T-helper 17 cell (primary cell): ENCODE results near the gene CTSO. TPM values are rescaled to one million over a fixed set of nuclear protein-coding genes. Genes with fewer than 3 reads are reported as not detected.

Experiments
- ATAC-seq: fragments of 150-1000 bp; cut with Tn5 transposase; 2 replicates; pipeline ENCODE4 v1.10.0; 2021; ENCODE audit warnings: mild to moderate bottlenecking, moderate library complexity
- DNase-seq, 3 donors: peaks; one replicate each; pipeline versions ENCODE4 v3.0.0 to v3.0.0-alpha.2; 2020 to 2021
- H3K9me3 ChIP-seq: one replicate; pipeline ENCODE4 v1.7.0; 2013; ENCODE audit warnings: low read length, mild to moderate bottlenecking; ENCODE audit not compliant: control insufficient read depth, poor library complexity, severe bottlenecking
- H3K27ac Mint-ChIP-seq: one replicate; pipeline ENCODE4 v1.8.0; 2022; ENCODE audit warnings: mild to moderate bottlenecking, moderate library complexity, mixed read lengths
- H3K27me3 Mint-ChIP-seq: one replicate; pipeline ENCODE4 v1.8.0; 2022; ENCODE audit warnings: mixed read lengths
- H3K36me3 Mint-ChIP-seq: one replicate; pipeline ENCODE4 v1.8.0; 2022; ENCODE audit warnings: low read depth, mixed read lengths
- H3K4me1 Mint-ChIP-seq: one replicate; pipeline ENCODE4 v1.8.0; 2022; ENCODE audit warnings: mild to moderate bottlenecking, mixed read lengths
- H3K4me3 Mint-ChIP-seq: one replicate; pipeline ENCODE4 v1.8.0; 2022; ENCODE audit warnings: mild to moderate bottlenecking, moderate library complexity, mixed read lengths
- total RNA-seq, 4 donors: library from RNA in 2 of 4; stranded (reverse) in 2 of 4; gene quantifications; one replicate each; pipeline ENCODE4 v1.2.3 and lab custom pipeline; 2022 to 2026

The CTSO gene, protein sequence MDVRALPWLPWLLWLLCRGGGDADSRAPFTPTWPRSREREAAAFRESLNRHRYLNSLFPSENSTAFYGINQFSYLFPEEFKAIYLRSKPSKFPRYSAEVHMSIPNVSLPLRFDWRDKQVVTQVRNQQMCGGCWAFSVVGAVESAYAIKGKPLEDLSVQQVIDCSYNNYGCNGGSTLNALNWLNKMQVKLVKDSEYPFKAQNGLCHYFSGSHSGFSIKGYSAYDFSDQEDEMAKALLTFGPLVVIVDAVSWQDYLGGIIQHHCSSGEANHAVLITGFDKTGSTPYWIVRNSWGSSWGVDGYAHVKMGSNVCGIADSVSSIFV
- total RNA-seq (1 to 10 TPM; 6.6 to 9.3 TPM), total RNA-seq (lab: John Stamatoyannopoulos, UW) (18.5 to 19.1 reads per million in 2 donors)

DNA sequence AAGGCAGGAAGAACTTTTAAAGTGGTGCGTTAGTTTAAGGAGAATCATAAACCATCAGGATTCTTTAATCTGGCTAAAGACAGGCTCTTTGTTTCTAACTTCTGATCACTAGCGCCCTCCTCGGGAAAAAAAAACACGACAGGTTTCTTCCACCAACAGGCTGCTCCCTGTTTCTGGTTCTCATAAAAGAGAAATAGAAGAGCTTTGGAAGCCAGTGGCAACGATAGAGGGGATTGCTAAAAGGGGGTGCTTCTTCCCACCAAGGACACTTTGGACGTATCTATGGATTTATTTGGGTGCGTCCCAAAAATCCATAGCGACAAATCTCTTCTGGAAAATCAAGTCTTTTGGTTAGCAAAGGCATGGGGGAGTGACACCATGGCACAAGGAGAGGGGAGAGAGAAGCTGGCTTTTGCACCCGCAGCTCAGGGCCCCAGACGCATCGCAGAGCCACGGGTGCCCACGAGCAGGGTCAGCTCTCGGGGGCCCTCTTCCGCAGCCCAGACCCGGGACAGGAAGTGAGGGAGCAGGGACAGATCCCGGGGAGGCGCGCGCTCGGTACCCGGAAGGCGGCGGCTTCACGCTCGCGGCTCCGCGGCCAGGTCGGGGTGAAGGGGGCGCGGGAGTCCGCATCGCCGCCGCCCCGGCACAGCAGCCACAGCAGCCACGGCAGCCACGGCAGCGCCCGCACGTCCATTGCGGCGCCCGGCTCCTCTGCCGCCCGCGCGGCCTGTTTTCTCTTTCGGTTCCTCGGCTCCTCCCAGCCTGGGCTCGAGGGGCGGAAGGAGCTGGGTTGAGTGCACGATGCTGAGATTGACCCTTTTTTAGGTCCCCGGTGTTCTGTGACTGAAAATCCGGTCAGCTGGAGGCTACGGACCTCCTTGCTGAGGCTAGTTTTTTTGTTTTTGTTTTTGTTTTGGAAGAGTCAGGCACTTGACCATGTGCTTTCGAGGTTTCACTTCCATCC is at the start of gene CTSO:
TSS of gene CTSO (minus strand) at position 716 of the 967 bp plus-strand sequence. CDS start at position 697, 19 bp downstream.
- H3K4me3 Mint-ChIP-seq: peak within 1 kb of the TSS; percentile 99
- H3K36me3 Mint-ChIP-seq: peaks cover 7% of the 10 kb centered on the region
- H3K27ac Mint-ChIP-seq: peak within 1 kb of the TSS; percentile 99
- no peaks in the 10 kb centered on the region for H3K9me3 ChIP-seq
- H3K4me1 Mint-ChIP-seq: peaks cover 29% of the 10 kb centered on the region
- peaks cover 10% of the 10 kb centered on the region for H3K27me3 Mint-ChIP-seq
- DNase-seq (peak; percentile 48 to 51 (median 49)), ATAC-seq (peak; percentile 88)

DNA sequence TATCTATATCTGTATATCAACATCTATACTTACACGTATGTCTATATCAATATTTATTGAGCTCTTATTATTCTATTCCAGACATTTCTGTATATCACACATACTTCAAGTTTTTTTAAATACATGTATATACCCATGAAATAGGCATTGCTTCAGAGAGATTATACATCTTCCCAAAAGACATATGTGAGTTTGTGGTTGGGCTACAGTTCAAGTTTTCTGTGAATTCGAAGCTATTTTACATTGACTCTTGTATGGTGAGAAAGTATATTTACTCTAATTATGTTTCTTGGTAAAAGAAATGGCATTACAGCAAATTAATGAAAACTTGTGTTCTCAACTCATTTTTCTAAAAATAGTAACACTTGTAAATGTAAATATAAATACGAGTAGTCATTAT is 46.8 kb upstream of the CTSO start:
- peaks cover 6% of the 10 kb centered on the region for H3K27me3 Mint-ChIP-seq
- H3K4me3 Mint-ChIP-seq: no peak overlapping the region

DNA sequence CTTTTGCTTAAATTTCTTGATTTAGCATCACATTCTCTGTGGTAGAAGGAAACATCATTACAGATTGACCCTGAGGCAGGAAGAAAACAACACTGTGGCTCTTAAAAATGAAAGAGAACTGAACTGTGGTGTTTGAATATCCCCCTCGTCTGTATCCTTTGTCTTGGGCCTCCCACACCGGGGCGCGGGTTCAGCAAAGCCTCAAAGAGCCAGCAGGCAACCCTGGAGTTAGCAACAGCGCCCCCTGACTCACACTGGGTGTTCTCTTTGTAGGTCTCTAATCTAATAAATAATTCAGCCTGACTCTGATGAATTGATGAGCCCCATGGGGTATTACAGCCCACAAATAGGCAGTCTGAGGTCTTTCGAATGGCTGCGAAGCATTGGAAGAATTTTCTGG is 46.1 kb upstream of the CTSO start:
- H3K4me1 Mint-ChIP-seq: no peaks in the 10 kb centered on the region
- ATAC-seq: no peak
- H3K9me3 ChIP-seq: no peaks in the 10 kb centered on the region
- H3K27me3 Mint-ChIP-seq: peaks cover 6% of the 10 kb centered on the region
- no peak overlapping the region for H3K4me3 Mint-ChIP-seq
- no peak for DNase-seq
- H3K36me3 Mint-ChIP-seq: no peaks in the 10 kb centered on the region
- no peak overlapping the region for H3K27ac Mint-ChIP-seq

More for the DNA sequence above, 46.8 kb upstream of the CTSO start:
- Mint-ChIP-seq H3K36me3 (no peaks in the 10 kb centered on the region), H3K27ac (no peak overlapping the region), H3K4me1 (no peaks in the 10 kb centered on the region)
- DNase-seq (no peak), ATAC-seq (no peak)
- H3K9me3 ChIP-seq: no peaks in the 10 kb centered on the region

DNA sequence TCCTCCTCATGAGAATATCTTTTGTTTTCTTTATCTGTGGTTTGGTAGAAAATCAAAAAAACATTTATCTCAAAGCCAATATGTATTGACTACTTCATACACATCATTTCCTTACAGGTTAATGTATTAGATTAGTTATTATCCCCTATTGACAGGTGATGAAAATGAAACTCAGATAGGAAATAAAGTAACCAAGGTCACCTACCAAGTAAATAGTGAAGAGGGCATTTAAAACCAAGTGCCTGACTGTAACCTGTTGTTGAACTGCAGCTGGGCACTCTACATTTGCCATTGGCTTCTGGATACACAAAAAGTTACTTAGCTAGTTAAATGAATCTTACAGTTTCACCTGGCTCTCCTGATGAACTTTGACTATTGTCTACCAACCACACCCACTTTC is 41.4 kb upstream of the CTSO start:
- H3K9me3 ChIP-seq: no peaks in the 10 kb centered on the region
- Mint-ChIP-seq H3K27me3 (peaks cover 11% of the 10 kb centered on the region), H3K27ac (no peak overlapping the region), H3K36me3 (no peaks in the 10 kb centered on the region), H3K4me3 (no peak overlapping the region), H3K4me1 (no peaks in the 10 kb centered on the region)
- no peak for DNase-seq
- ATAC-seq: no peak

DNA sequence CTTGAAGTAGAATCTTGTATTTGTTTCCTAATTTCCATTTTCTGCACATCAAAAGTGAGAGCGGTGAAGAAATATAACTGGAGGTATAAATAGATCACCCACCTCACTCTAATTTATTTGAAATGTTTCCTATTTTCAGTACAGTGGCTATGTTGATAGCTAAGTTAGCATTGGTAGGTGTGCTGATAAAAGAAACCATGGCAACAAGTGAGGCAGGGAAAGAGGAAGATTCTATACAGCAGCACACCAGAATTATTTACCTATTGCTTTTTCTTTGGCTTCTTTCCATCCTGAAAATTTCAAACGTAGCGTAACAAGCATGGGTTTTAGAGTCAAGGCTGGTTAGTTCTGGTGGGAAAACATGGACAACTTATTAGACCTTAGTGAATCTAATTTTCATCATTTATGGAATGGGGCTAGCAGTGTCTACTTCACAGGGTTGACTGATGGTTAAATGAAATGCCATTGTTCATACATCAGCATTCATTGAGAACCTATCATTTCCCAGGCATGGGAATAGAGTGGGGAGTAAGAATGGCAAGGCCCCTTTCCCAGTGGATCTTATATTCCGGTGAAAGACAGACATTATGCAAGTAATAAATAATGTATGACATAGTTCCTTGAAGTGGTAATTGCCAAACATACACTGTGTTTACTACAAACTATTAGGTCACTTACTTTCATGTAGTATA is 30.6 kb upstream of the CTSO start:
- DNase-seq: no peak
- no peak for ATAC-seq
- Mint-ChIP-seq H3K27ac (no peak overlapping the region), H3K36me3 (no peaks in the 10 kb centered on the region), H3K27me3 (peaks cover 7% of the 10 kb centered on the region), H3K4me3 (no peak overlapping the region), H3K4me1 (no peaks in the 10 kb centered on the region)
- H3K9me3 ChIP-seq: no peaks in the 10 kb centered on the region

DNA sequence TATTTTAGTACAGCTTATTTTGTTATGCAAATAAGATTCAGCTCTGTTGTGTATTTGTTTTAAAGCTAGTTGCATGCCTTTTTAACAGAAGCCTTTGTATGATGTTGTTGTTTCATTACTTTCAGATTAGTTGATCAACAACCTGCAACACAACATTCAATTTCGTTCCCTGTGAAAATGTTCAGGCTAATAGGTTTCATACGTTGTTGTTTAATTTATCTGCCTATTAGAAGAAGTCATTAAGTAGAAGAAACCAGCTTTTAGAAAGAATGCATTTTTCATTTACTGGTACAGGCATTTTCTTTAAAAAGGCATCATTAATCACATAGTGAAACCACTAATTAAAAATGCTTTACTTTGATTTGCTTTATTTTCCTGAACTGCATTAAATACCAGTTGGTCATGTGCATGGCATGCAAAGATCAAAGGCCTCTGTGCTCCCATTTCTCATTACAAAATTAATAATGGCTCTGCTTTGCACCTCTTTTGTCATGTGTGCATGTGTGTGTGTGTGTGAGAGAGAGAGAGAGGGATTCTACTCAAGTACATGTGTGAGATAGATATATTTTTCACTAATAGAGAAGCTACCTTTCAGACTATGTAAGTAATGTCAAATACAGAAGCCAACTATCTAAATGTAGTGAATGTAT is 29.2 kb upstream of the CTSO start:
- DNase-seq (no peak), ATAC-seq (no peak)
- Mint-ChIP-seq H3K4me1 (no peaks in the 10 kb centered on the region), H3K36me3 (no peaks in the 10 kb centered on the region), H3K27ac (no peak overlapping the region), H3K27me3 (peaks cover 7% of the 10 kb centered on the region), H3K4me3 (no peak overlapping the region)
- no peaks in the 10 kb centered on the region for H3K9me3 ChIP-seq

DNA sequence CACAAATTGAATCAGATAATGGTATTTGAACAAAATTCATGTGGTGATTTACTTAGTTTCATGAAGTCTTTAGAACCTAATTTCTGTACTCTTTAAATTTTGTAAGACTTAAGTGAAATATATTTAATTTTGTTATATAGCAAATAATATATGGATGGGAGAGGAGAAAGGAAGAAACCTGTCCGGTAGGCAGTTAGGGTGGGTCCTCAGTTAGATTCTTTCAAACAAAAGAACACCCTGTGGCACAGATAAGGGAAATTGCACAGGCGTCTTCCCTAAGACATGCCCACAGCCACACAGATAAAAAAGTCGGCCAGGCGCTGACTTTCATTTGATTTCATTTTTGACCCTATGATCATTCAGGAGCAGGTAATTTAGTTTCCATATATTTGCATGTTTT is 25.1 kb upstream of the CTSO start:
- Mint-ChIP-seq H3K27ac (no peak overlapping the region), H3K4me1 (no peaks in the 10 kb centered on the region), H3K4me3 (no peak overlapping the region), H3K27me3 (peaks cover 17% of the 10 kb centered on the region), H3K36me3 (no peaks in the 10 kb centered on the region)
- no peak for ATAC-seq
- DNase-seq: no peak
- H3K9me3 ChIP-seq: no peaks in the 10 kb centered on the region

DNA sequence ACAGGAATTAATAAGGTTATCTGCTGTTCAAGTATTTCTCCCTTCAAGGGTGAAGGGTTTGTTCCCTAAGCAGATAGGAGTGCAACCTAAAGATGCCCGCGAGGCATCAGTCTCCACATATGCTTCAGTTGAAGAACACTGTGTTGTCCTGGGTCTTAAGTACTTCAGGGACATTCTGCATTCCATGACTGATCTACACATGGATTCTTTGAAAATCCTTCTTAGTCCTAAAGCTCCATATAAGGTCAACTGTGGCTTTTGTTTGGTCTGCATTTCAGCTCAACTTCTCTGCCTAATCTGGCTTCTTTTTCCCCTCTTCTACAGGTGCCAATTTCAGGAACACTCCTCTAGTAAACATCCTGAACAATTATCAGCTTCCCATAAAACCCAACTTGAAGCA is 21.8 kb upstream of the CTSO start:
- no peak for DNase-seq
- Mint-ChIP-seq H3K27ac (no peak overlapping the region), H3K4me1 (no peaks in the 10 kb centered on the region), H3K4me3 (no peak overlapping the region), H3K27me3 (peaks cover 9% of the 10 kb centered on the region), H3K36me3 (no peaks in the 10 kb centered on the region)
- H3K9me3 ChIP-seq: no peaks in the 10 kb centered on the region
- ATAC-seq: no peak

DNA sequence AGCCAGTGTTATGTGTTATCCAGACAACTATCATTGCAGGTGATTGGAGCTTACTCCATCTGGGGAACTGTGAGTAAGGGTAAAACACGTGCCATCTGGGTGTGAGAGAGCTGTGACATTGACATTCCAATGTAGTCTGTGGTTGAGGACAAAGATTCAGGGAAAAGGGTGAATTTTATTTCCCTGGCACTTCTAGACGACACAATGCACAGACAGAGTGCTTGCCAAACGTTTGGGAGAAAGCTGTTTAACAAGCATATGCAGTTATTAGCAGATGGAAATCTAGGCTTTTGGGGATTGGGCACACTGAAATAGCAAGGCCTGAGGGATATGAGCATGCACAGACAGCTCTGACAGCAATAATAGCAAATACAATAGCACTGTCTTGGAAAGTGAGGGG is 21.3 kb upstream of the CTSO start:
- no peak for DNase-seq
- peaks cover 9% of the 10 kb centered on the region for H3K27me3 Mint-ChIP-seq
- no peaks in the 10 kb centered on the region for H3K36me3 Mint-ChIP-seq
- no peaks in the 10 kb centered on the region for H3K9me3 ChIP-seq
- H3K4me3 Mint-ChIP-seq: no peak overlapping the region
- H3K4me1 Mint-ChIP-seq: no peaks in the 10 kb centered on the region
- no peak overlapping the region for H3K27ac Mint-ChIP-seq
- ATAC-seq: no peak

DNA sequence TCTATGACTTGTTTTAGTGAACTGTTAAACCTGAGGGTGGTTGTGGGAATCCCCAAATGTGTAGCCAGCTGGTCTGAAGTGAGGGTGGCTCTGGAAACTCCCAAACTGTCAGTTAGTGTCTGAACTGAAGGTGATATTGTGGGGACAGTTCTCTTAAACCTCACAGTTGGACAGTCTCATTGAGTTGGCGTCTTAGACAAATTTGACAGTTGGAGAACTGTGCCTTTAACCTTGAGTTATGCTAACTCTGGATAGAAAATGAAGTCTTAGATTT is 20.7 kb upstream of the CTSO start:
- DNase-seq (no peak), ATAC-seq (no peak)
- Mint-ChIP-seq H3K27me3 (peaks cover 14% of the 10 kb centered on the region), H3K27ac (no peak overlapping the region), H3K4me3 (no peak overlapping the region), H3K36me3 (no peaks in the 10 kb centered on the region), H3K4me1 (no peaks in the 10 kb centered on the region)
- H3K9me3 ChIP-seq: no peaks in the 10 kb centered on the region

DNA sequence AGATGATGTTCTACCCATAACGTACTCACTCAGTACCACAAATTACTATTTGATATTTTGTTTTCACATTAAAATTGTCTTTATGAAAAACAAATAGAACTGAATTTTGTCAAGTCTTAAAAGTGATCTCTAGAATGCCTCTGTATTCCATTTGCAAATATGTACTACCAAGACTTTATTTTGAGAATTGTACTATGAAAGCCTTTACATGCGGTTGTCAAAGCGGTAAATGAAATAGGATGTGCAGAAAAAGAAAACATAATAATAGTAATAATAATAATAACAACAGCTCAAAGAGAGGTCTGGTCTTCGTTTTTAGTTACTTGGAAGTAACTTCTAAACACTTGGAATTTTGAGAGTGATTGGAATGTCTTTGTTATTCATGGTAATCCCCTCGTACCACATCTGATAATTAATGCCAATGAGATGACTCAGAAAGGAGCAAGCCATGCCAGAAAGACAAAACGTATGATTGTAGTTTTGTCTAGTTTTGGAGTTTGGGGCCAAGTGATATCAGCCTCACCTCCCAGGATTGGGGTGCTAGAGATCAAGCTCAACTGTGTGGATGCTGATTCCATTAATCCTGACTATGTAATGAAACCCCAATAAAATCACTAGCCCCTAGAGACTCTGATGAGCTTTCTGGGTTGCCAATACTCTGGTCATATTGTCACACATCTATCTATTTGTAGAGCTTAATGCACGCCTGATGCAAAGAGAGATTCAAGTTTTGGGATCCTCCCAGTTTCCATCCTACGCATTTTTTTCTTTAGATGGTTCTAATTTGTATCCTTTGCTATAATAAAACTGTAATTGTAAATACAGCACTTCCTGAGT is 20.2 kb upstream of the CTSO start:
- ATAC-seq: no peak

DNA sequence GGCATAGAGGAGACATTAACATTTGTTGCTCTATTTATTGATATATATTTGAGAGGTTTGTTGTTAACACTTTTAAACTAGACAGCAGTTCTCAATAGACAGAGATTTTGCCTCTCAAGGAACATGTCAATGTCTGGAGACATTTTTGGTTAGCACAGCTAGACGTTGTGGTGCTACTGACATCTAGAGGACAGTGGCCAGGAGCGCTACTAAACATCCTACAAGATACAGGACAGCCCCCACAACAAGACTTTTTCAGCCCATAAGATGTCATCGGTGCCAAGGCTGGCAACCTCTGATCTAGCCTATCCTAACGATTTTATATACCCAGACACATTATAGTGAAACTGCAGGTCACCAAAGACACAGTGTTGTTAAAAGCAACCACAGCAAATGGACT is 18.4 kb upstream of the CTSO start:
- H3K27ac Mint-ChIP-seq: no peak overlapping the region
- H3K27me3 Mint-ChIP-seq: peaks cover 17% of the 10 kb centered on the region
- no peak overlapping the region for H3K4me3 Mint-ChIP-seq

More for the DNA sequence above, 20.2 kb upstream of the CTSO start:
- H3K4me3 Mint-ChIP-seq: no peak overlapping the region
- no peaks in the 10 kb centered on the region for H3K4me1 Mint-ChIP-seq
- H3K27me3 Mint-ChIP-seq: peaks cover 15% of the 10 kb centered on the region
- H3K27ac Mint-ChIP-seq: no peak overlapping the region
- no peaks in the 10 kb centered on the region for H3K36me3 Mint-ChIP-seq
- DNase-seq: no peak
- no peaks in the 10 kb centered on the region for H3K9me3 ChIP-seq

More for the DNA sequence above, 18.4 kb upstream of the CTSO start:
- H3K9me3 ChIP-seq: no peaks in the 10 kb centered on the region
- Mint-ChIP-seq H3K36me3 (no peaks in the 10 kb centered on the region), H3K4me1 (no peaks in the 10 kb centered on the region)
- no peak for ATAC-seq
- no peak for DNase-seq
